ENCODE results near the gene RHNO1. TPM values are rescaled to one million over a fixed set of nuclear protein-coding genes. Genes with fewer than 3 reads are reported as not detected.

The RHNO1 gene
- total and polyA plus RNA-seq, 3 experiments from 2014 or later = 41.9 to 60.0 (median 45.4) TPM

DNA sequence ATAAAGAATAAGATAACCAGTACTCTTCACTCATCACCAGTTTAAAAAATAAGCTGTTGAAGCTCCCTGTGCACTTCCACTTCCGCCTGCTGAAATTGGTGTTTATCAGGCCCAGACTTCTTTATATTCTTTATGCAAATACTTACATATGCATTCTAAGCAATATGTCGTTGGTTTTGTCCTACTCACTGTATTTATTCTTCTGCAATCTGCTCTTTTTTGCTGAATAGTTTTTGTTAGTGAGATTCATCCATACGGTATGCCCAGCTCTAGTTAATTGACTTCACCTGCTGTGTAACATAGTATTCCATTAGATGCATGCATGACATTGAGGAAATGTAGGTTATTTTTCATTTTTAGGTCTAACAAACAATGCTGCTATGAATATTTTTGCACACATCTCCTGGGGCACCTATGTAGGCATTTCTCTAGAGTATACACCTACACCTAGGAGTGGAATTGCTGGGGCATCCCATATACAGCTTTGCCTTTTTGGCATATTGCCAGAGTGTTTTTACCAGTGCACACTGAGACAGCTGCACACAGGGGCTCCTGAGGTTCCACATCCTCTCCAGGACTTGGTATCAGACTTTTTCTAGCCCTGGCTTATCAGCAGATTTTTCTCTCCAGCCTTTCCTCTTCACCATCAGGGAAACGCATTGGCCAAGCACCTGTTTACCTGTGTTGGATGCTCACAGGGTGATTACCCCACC, 41.2 kb upstream of the RHNO1 start:
- no peaks in the 10 kb centered on the region for H3K9me3 ChIP-seq (ENCODE audit: low read length)
- CTCF ChIA-PET = no interaction called here
- peaks cover 0 to 8% (median 5%) of the 10 kb centered on the region in 3 donors for H3K4me1 Mint-ChIP-seq

GRCh38 chr12:2836574-2836973, 40.4 kb upstream of the RHNO1 start:
- H3K27ac Mint-ChIP-seq = peak overlapping the region in 1 of 8 donors; percentile 50
- H3K36me3 ChIP-seq (ENCODE audit: insufficient read depth, low read length) = peaks cover 11% of the 10 kb centered on the region
- peaks cover 0 to 8% (median 5%) of the 10 kb centered on the region in 3 donors for H3K4me1 Mint-ChIP-seq
- H3K9me3 Mint-ChIP-seq = no peaks in the 10 kb centered on the region
- DNase-seq = no peak
- H3K9me3 ChIP-seq (ENCODE audit: low read length) = no peaks in the 10 kb centered on the region
- H3K4me1 ChIP-seq (ENCODE audit: insufficient read depth, low read length) = no peaks in the 10 kb centered on the region
- no peaks in the 10 kb centered on the region for H3K27me3 Mint-ChIP-seq
- H3K36me3 Mint-ChIP-seq = peaks cover 10 to 50% (median 14%) of the 10 kb centered on the region in 3 donors
- POLR2A ChIA-PET = no interaction called here
- H3K4me3 ChIP-seq (ENCODE audit: low read length) = no peak overlapping the region
- no peaks in the 10 kb centered on the region for H3K27me3 ChIP-seq (ENCODE audit: insufficient read depth, low read length, poor library complexity, severe bottlenecking)
- no peak overlapping the region for H3K27ac ChIP-seq (ENCODE audit: low read depth, low read length)
- CTCF ChIA-PET = no interaction called here
- no peak overlapping the region for H3K4me3 Mint-ChIP-seq

More for the DNA sequence above, 41.2 kb upstream of the RHNO1 start:
- Mint-ChIP-seq H3K27ac (peak overlapping the region in 1 of 8 donors; percentile 52), H3K4me3 (no peak overlapping the region), H3K9me3 (no peaks in the 10 kb centered on the region), H3K27me3 (no peaks in the 10 kb centered on the region), H3K36me3 (peaks cover 10 to 49% (median 17%) of the 10 kb centered on the region in 3 donors)
- POLR2A ChIA-PET = interaction anchor here (0.5 kb wide), 1 partner anchor 10 kb away, joined by 3 read pairs; no protein-coding TSS in a partner anchor
- no peak overlapping the region for H3K27ac ChIP-seq (ENCODE audit: low read depth, low read length)
- H3K27me3 ChIP-seq (ENCODE audit: insufficient read depth, low read length, poor library complexity, severe bottlenecking) = no peaks in the 10 kb centered on the region
- H3K36me3 ChIP-seq (ENCODE audit: insufficient read depth, low read length) = peaks cover 11% of the 10 kb centered on the region
- no peaks in the 10 kb centered on the region for H3K4me1 ChIP-seq (ENCODE audit: insufficient read depth, low read length)
- DNase-seq = no peak
- H3K4me3 ChIP-seq (ENCODE audit: low read length) = no peak overlapping the region

DNA sequence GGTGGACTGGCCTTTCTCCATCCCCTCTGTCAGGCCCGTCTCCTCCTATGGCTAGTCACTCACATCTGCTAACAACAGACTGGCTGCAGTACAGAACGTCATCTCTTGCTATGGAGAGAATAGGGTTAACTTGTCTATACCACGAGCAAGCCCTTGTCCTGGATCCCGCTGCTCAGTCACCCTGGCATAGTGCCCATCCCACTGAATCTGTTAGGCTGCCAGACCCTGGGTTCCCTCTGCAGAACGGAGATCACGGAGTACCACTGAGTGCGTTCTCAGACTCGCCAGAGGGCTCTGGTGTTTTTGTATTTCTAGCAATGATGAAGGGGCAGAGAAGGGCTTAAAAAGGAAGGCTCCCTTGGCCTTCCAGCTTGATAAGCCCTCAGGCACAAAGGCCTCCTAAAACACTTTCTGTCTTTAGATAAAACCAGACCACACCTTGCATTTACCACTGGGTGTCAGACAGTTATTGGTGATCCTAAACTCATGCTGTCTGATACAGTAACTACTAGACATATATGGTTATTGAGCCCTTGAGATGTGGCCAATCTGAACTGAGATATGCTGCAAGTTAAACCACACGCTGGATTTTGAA, 35.9 kb upstream of the RHNO1 start:
- no peak overlapping the region for H3K4me3 Mint-ChIP-seq
- no peaks in the 10 kb centered on the region for H3K4me1 ChIP-seq (ENCODE audit: insufficient read depth, low read length)
- no peak overlapping the region for H3K27ac Mint-ChIP-seq
- CTCF ChIA-PET = no interaction called here
- no peaks in the 10 kb centered on the region for H3K9me3 Mint-ChIP-seq
- H3K36me3 ChIP-seq (ENCODE audit: insufficient read depth, low read length) = peaks cover 16% of the 10 kb centered on the region
- POLR2A ChIA-PET = no interaction called here
- no peak overlapping the region for H3K4me3 ChIP-seq (ENCODE audit: low read length)
- H3K27me3 Mint-ChIP-seq = no peaks in the 10 kb centered on the region
- no peak for DNase-seq
- no peaks in the 10 kb centered on the region for H3K27me3 ChIP-seq (ENCODE audit: insufficient read depth, low read length, poor library complexity, severe bottlenecking)
- no peak overlapping the region for H3K27ac ChIP-seq (ENCODE audit: low read depth, low read length)
- peaks cover 16 to 68% (median 18%) of the 10 kb centered on the region in 3 donors for H3K36me3 Mint-ChIP-seq
- H3K9me3 ChIP-seq (ENCODE audit: low read length) = no peaks in the 10 kb centered on the region
- no peaks in the 10 kb centered on the region for H3K4me1 Mint-ChIP-seq

DNA sequence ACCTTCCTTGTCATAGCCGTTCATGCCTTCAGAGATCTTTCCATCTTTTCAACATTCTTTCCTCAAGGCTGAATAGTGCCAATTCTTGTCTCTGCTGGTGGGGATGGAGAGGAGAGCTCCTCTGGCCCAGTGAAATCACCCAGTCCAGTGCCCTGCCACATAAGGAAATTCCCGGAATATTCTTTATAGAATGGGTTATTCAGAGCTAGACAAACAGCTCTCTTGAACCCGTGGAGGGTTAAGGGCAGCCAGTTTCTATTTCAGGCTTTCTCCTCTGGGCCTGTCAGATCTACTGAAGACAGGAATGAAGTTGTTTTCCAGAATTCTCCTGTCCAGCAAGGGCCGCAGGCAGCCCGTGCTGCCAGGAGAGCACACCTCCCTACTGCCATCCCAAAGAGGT, 34.1 kb upstream of the RHNO1 start:
- Histone ChIP-seq H3K4me3 (ENCODE audit: low read length) (no peak overlapping the region), H3K9me3 (ENCODE audit: low read length) (no peaks in the 10 kb centered on the region), H3K27ac (ENCODE audit: low read depth, low read length) (no peak overlapping the region), H3K36me3 (ENCODE audit: insufficient read depth, low read length) (peaks cover 13% of the 10 kb centered on the region), H3K27me3 (ENCODE audit: insufficient read depth, low read length, poor library complexity, severe bottlenecking) (no peaks in the 10 kb centered on the region), H3K4me1 (ENCODE audit: insufficient read depth, low read length) (no peaks in the 10 kb centered on the region)
- Mint-ChIP-seq H3K27me3 (no peaks in the 10 kb centered on the region), H3K4me3 (no peak overlapping the region), H3K9me3 (no peaks in the 10 kb centered on the region), H3K36me3 (peaks cover 16 to 69% (median 16%) of the 10 kb centered on the region in 3 donors), H3K27ac (no peak overlapping the region), H3K4me1 (no peaks in the 10 kb centered on the region)
- CTCF ChIA-PET = no interaction called here
- POLR2A ChIA-PET = no interaction called here
- no peak for DNase-seq

- peaks cover 8 to 70% (median 11%) of the 10 kb centered on the region in 3 donors for H3K36me3 Mint-ChIP-seq
- Histone ChIP-seq H3K9me3 (ENCODE audit: low read length) (no peaks in the 10 kb centered on the region), H3K36me3 (ENCODE audit: insufficient read depth, low read length) (peaks cover 5% of the 10 kb centered on the region), H3K4me3 (ENCODE audit: low read length) (no peak overlapping the region), H3K27ac (ENCODE audit: low read depth, low read length) (no peak overlapping the region), H3K4me1 (ENCODE audit: insufficient read depth, low read length) (no peaks in the 10 kb centered on the region), H3K27me3 (ENCODE audit: insufficient read depth, low read length, poor library complexity, severe bottlenecking) (no peaks in the 10 kb centered on the region)
- ChIA-PET CTCF (interaction anchor here (1.3 kb wide), 1 partner anchor 41 kb away, joined by 4 read pairs; no protein-coding TSS in a partner anchor), POLR2A (no interaction called here)
- H3K4me3 Mint-ChIP-seq = peak overlapping the region in 1 of 7 donors; percentile 42
- no peaks in the 10 kb centered on the region for H3K4me1 Mint-ChIP-seq
- H3K27ac Mint-ChIP-seq = peak overlapping the region in 2 of 8 donors; percentile 42 to 66
- DNase-seq = no peak
- no peaks in the 10 kb centered on the region for H3K9me3 Mint-ChIP-seq
- no peaks in the 10 kb centered on the region for H3K27me3 Mint-ChIP-seq
These were observed 32.2 kb upstream of the RHNO1 start for GRCh38 chr12:2844786-2845185.

DNA sequence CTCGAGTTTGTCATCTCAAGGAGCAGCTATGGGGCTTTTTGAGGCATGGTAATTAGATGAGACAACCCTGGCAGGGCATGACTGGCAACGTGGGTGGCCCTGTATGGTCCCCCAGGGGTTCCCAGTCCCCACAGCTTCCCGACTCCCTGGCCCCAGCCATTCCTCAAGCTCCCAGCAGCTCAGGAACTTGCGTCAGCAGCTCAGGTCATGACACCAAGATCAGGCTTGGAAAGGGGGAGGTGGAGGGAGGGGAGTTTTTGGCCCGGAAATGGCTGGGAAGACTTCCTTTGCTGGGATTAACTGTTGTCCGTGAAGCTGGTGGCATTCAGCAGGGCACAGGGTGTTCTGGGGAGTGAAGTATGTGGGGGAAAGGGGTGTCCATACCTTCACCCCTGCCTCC, 31.7 kb upstream of the RHNO1 start:
- H3K27me3 ChIP-seq (ENCODE audit: insufficient read depth, low read length, poor library complexity, severe bottlenecking) = no peaks in the 10 kb centered on the region
- no peak overlapping the region for H3K4me3 Mint-ChIP-seq
- H3K27ac ChIP-seq (ENCODE audit: low read depth, low read length) = no peak overlapping the region
- H3K36me3 Mint-ChIP-seq = peaks cover 5 to 69% (median 9%) of the 10 kb centered on the region in 3 donors
- H3K27ac Mint-ChIP-seq = peak overlapping the region in 1 of 8 donors; percentile 17
- no peak overlapping the region for H3K4me3 ChIP-seq (ENCODE audit: low read length)
- ChIA-PET CTCF (interaction anchor here (1.3 kb wide), 1 partner anchor 41 kb away, joined by 4 read pairs; no protein-coding TSS in a partner anchor), POLR2A (no interaction called here)
- no peaks in the 10 kb centered on the region for H3K4me1 Mint-ChIP-seq
- H3K36me3 ChIP-seq (ENCODE audit: insufficient read depth, low read length) = peaks cover 5% of the 10 kb centered on the region
- no peaks in the 10 kb centered on the region for H3K9me3 ChIP-seq (ENCODE audit: low read length)
- H3K9me3 Mint-ChIP-seq = no peaks in the 10 kb centered on the region
- H3K4me1 ChIP-seq (ENCODE audit: insufficient read depth, low read length) = no peaks in the 10 kb centered on the region
- DNase-seq = no peak
- H3K27me3 Mint-ChIP-seq = no peaks in the 10 kb centered on the region

GRCh38 chr12:2851931-2852330, 25.1 kb upstream of the RHNO1 start:
- Histone ChIP-seq H3K27me3 (ENCODE audit: insufficient read depth, low read length, poor library complexity, severe bottlenecking) (no peaks in the 10 kb centered on the region), H3K4me3 (ENCODE audit: low read length) (no peak overlapping the region), H3K4me1 (ENCODE audit: insufficient read depth, low read length) (no peaks in the 10 kb centered on the region), H3K27ac (ENCODE audit: low read depth, low read length) (no peak overlapping the region), H3K36me3 (ENCODE audit: insufficient read depth, low read length) (no peaks in the 10 kb centered on the region), H3K9me3 (ENCODE audit: low read length) (no peaks in the 10 kb centered on the region)
- Mint-ChIP-seq H3K4me1 (no peaks in the 10 kb centered on the region), H3K4me3 (no peak overlapping the region), H3K27ac (no peak overlapping the region), H3K27me3 (no peaks in the 10 kb centered on the region), H3K36me3 (peaks cover 0 to 64% (median 8%) of the 10 kb centered on the region in 3 donors), H3K9me3 (no peaks in the 10 kb centered on the region)
- POLR2A ChIA-PET = no interaction called here
- CTCF ChIA-PET = interaction anchor here (1.0 kb wide), 1 partner anchor 93 kb away, joined by 3 read pairs; no protein-coding TSS in a partner anchor
- no peak for DNase-seq

- ChIA-PET POLR2A (no interaction called here), CTCF (interaction anchor here (1.3 kb wide), 1 partner anchor 16 kb away, joined by 3 read pairs; no protein-coding TSS in a partner anchor)
- H3K27me3 Mint-ChIP-seq = no peaks in the 10 kb centered on the region
- H3K4me3 ChIP-seq (ENCODE audit: low read length) = no peak overlapping the region
- H3K4me3 Mint-ChIP-seq = no peak overlapping the region
- no peak overlapping the region for H3K27ac Mint-ChIP-seq
- no peaks in the 10 kb centered on the region for H3K4me1 ChIP-seq (ENCODE audit: insufficient read depth, low read length)
- DNase-seq = peak in 3 of 5 donors; percentile 7 to 17 (median 12)
- no peaks in the 10 kb centered on the region for H3K36me3 ChIP-seq (ENCODE audit: insufficient read depth, low read length)
- no peaks in the 10 kb centered on the region for H3K9me3 Mint-ChIP-seq
- H3K9me3 ChIP-seq (ENCODE audit: low read length) = no peaks in the 10 kb centered on the region
- H3K27me3 ChIP-seq (ENCODE audit: insufficient read depth, low read length, poor library complexity, severe bottlenecking) = no peaks in the 10 kb centered on the region
- peaks cover 0 to 64% (median 10%) of the 10 kb centered on the region in 3 donors for H3K36me3 Mint-ChIP-seq
- H3K27ac ChIP-seq (ENCODE audit: low read depth, low read length) = no peak overlapping the region
- H3K4me1 Mint-ChIP-seq = no peaks in the 10 kb centered on the region
These were observed 23.4 kb upstream of the RHNO1 start for GRCh38 chr12:2853626-2854025.

Measured in CD8-positive, alpha-beta memory T cell (primary cell).